Measurements from ENCODE around the gene C11orf68. TPM values are rescaled to one million over a fixed set of nuclear protein-coding genes. Genes with fewer than 3 reads are reported as not detected.

The C11orf68 gene
- total and polyA plus RNA-seq, 2 experiments from 2014 or later, result 16.8 to 23.2 TPM

- Histone ChIP-seq H3K79me2 (replicated peaks; ENCODE audit: insufficient read depth) (no peaks in the 10 kb centered on the region), H3K9me2 (ENCODE audit: insufficient read depth) (no peaks in the 10 kb centered on the region), H3K4me3 (no peak overlapping the region), H3F3A (replicated peaks; ENCODE audit: low read depth) (0 out of 2 replicates have a peak, but pooled peaks cover 5% of the 10 kb centered on the region), H4K20me1 (replicated peaks; ENCODE audit: insufficient read depth) (no peaks in the 10 kb centered on the region), H3K36me3 (ENCODE audit: insufficient read depth) (no peaks in the 10 kb centered on the region), H2AFZ (peak overlapping the region; percentile 14; the same call in 1 of the 2 replicates), H3K4me1 (ENCODE audit: insufficient read depth) (peaks cover 7% of the 10 kb centered on the region), H3K27ac (ENCODE audit: low read depth) (0 out of 2 replicates have a peak overlapping the region, but pooled peaks have one; percentile 63), H3K4me2 (no peak overlapping the region), H3K27me3 (ENCODE audit: insufficient read depth) (no peaks in the 10 kb centered on the region)
- no peaks in the 10 kb centered on the region for H3K9me3 Mint-ChIP-seq
- TF ChIP-seq ZNF114 (CRISPR knock-in tag; IDR thresholded peaks at IDR 0.05) (no peak), NANOG (IDR thresholded peaks at IDR 0.05; ENCODE audit: borderline replicate concordance) (no peak), ZNF462 (CRISPR knock-in tag; IDR thresholded peaks at IDR 0.05) (no peak), CREB1 (CRISPR knock-in tag; IDR thresholded peaks at IDR 0.05; ENCODE audit: low read depth) (no peak), POLR2AphosphoS5 (IDR thresholded peaks at IDR 0.05; ENCODE audit: low read depth) (no peak), CTCF (conservative IDR thresholded peaks at IDR 0.05; ENCODE audit: low read depth in 2 of 2) (no peak), EZH2phosphoT487 (IDR thresholded peaks at IDR 0.05; ENCODE audit: unreplicated experiment) (no peak), STAT1 (IDR thresholded peaks at IDR 0.05; ENCODE audit: unreplicated experiment) (no peak), ETS1 (IDR thresholded peaks at IDR 0.05) (no peak), EZH2 (IDR thresholded peaks at IDR 0.05; ENCODE audit: low read depth, unreplicated experiment) (no peak), JUNB (IDR thresholded peaks at IDR 0.05; ENCODE audit: unreplicated experiment) (no peak)
- ATAC-seq (no peak), DNase-seq (ENCODE audit: low spot score) (no peak)
- peaks cover 23% of the 10 kb centered on the region for H3K4me1 Mint-ChIP-seq
- H3K4me3 Mint-ChIP-seq, result no peak overlapping the region
- no peaks in the 10 kb centered on the region for H3K36me3 Mint-ChIP-seq (ENCODE audit: low read depth)
- H3K27me3 Mint-ChIP-seq (ENCODE audit: insufficient read depth, low read depth, poor library complexity), result peaks cover 6% of the 10 kb centered on the region
- no peak overlapping the region for H3K27ac Mint-ChIP-seq
Observed at GRCh38 chr11:65928667-65929066, 9.8 kb upstream of the C11orf68 start.
